ENCODE results near the gene KASH5.

KASH5 gene, protein sequence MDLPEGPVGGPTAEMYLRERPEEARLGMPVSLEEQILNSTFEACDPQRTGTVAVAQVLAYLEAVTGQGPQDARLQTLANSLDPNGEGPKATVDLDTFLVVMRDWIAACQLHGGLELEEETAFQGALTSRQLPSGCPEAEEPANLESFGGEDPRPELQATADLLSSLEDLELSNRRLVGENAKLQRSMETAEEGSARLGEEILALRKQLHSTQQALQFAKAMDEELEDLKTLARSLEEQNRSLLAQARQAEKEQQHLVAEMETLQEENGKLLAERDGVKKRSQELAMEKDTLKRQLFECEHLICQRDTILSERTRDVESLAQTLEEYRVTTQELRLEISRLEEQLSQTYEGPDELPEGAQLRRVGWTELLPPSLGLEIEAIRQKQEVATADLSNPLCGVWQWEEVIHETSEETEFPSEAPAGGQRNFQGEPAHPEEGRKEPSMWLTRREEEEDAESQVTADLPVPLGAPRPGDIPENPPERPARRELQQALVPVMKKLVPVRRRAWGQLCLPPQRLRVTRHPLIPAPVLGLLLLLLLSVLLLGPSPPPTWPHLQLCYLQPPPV

GRCh38 chr19:49387936-49388372 is at the start of gene KASH5:
Gene KASH5, plus strand, starts transcription at chr19:49388249. Its CDS starts 2,635 bp downstream, at chr19:49390884.
- H3K4me1 ChIP-seq (ENCODE audit: control insufficient read depth, low read depth, low read length) = no peaks in the 10 kb centered on the region
- H3K4me3 ChIP-seq (ENCODE audit: low read length) = no peak within 1 kb of the TSS
- no peak within 1 kb of the TSS for H3K27ac ChIP-seq (ENCODE audit: low read length)
- H3K27me3 ChIP-seq (ENCODE audit: control insufficient read depth, insufficient read depth, low read length) = no peaks in the 10 kb centered on the region
- H3K9ac ChIP-seq (ENCODE audit: low read length) = no peak within 1 kb of the TSS
- H3K9me3 ChIP-seq (ENCODE audit: control insufficient read depth, low read depth, low read length) = no peaks in the 10 kb centered on the region
- no peaks in the 10 kb centered on the region for H3K36me3 ChIP-seq (ENCODE audit: control insufficient read depth, low read depth, low read length)

- H3K4me3 ChIP-seq (ENCODE audit: low read length) = peak overlapping the region; percentile 54
- no peaks in the 10 kb centered on the region for H3K9me3 ChIP-seq (ENCODE audit: control insufficient read depth, low read depth, low read length)
- H3K9ac ChIP-seq (ENCODE audit: low read length) = peak overlapping the region; percentile 35
- peaks cover 20% of the 10 kb centered on the region for H3K27me3 ChIP-seq (ENCODE audit: control insufficient read depth, insufficient read depth, low read length)
- peaks cover 7% of the 10 kb centered on the region for H3K4me1 ChIP-seq (ENCODE audit: control insufficient read depth, low read depth, low read length)
- H3K36me3 ChIP-seq (ENCODE audit: control insufficient read depth, low read depth, low read length) = peaks cover 28% of the 10 kb centered on the region
- peak overlapping the region; percentile 44 for H3K27ac ChIP-seq (ENCODE audit: low read length)
Observed at GRCh38 chr19:49338691-49339300, 49.3 kb upstream of the KASH5 start.

DNA sequence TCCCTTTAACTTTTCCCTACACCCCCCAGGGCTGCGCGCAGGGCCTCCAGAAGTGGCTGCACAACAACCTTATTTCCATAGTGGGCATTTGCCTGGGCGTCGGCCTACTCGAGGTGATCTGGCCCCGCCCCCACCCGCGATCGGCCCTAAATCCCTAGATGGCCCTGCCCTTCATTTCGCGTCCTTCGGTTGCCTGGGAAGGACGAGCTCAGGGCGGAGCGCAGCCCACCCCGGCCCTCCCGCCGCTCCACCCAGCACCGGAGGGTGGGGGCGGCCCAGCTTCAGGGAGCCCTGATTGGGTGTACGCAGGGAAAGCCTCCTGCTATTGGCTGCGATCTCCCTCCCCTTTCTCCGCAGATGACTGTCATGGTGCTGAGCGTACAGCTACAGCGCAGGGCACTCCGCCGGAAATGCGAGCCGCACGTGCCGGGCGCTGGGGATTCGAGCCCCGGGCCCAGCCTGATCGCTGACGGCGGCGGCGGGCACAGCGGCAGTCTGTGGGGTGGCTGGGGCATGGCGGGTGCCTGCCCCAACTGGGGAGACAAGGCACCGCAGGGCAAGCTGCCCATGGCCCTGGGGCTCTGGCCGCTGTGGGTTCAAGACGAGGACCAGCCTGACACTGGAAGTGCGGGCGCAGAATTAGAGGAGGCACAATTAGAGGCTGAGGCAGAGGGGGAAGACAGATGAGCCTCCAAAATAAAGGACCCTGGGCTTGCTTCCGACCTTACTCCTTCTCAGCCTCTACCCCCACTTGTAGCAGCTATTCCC is 48.6 kb upstream of the KASH5 start:
- peak overlapping the region; percentile 35 for H3K9ac ChIP-seq (ENCODE audit: low read length)
- peak overlapping the region; percentile 44 for H3K27ac ChIP-seq (ENCODE audit: low read length)
- peak overlapping the region; percentile 41 for H3K4me3 ChIP-seq (ENCODE audit: low read length)

GRCh38 chr19:49340069-49340864 is 47.8 kb upstream of the KASH5 start:
- Histone ChIP-seq H3K27me3 (ENCODE audit: control insufficient read depth, insufficient read depth, low read length) (peaks cover 20% of the 10 kb centered on the region), H3K4me1 (ENCODE audit: control insufficient read depth, low read depth, low read length) (peaks cover 7% of the 10 kb centered on the region), H3K27ac (ENCODE audit: low read length) (no peak overlapping the region), H3K4me3 (ENCODE audit: low read length) (peak overlapping the region; percentile 3), H3K9ac (ENCODE audit: low read length) (no peak overlapping the region), H3K9me3 (ENCODE audit: control insufficient read depth, low read depth, low read length) (no peaks in the 10 kb centered on the region), H3K36me3 (ENCODE audit: control insufficient read depth, low read depth, low read length) (peaks cover 43% of the 10 kb centered on the region)

More for the DNA sequence above, 48.6 kb upstream of the KASH5 start:
- Histone ChIP-seq H3K9me3 (ENCODE audit: control insufficient read depth, low read depth, low read length) (no peaks in the 10 kb centered on the region), H3K27me3 (ENCODE audit: control insufficient read depth, insufficient read depth, low read length) (peaks cover 20% of the 10 kb centered on the region), H3K4me1 (ENCODE audit: control insufficient read depth, low read depth, low read length) (peaks cover 7% of the 10 kb centered on the region), H3K36me3 (ENCODE audit: control insufficient read depth, low read depth, low read length) (peaks cover 35% of the 10 kb centered on the region)

- Histone ChIP-seq H3K9me3 (ENCODE audit: control insufficient read depth, low read depth, low read length) (no peaks in the 10 kb centered on the region), H3K36me3 (ENCODE audit: control insufficient read depth, low read depth, low read length) (peaks cover 49% of the 10 kb centered on the region), H3K27me3 (ENCODE audit: control insufficient read depth, insufficient read depth, low read length) (peaks cover 20% of the 10 kb centered on the region), H3K4me3 (ENCODE audit: low read length) (no peak overlapping the region), H3K27ac (ENCODE audit: low read length) (no peak overlapping the region), H3K4me1 (ENCODE audit: control insufficient read depth, low read depth, low read length) (peaks cover 7% of the 10 kb centered on the region), H3K9ac (ENCODE audit: low read length) (no peak overlapping the region)
Observed at GRCh38 chr19:49340865-49341718, 47.0 kb upstream of the KASH5 start.

GRCh38 chr19:49342291-49342721 is 45.7 kb upstream of the KASH5 start:
- H3K27ac ChIP-seq (ENCODE audit: low read length) = no peak overlapping the region
- no peaks in the 10 kb centered on the region for H3K9me3 ChIP-seq (ENCODE audit: control insufficient read depth, low read depth, low read length)
- peaks cover 61% of the 10 kb centered on the region for H3K36me3 ChIP-seq (ENCODE audit: control insufficient read depth, low read depth, low read length)
- peaks cover 11% of the 10 kb centered on the region for H3K27me3 ChIP-seq (ENCODE audit: control insufficient read depth, insufficient read depth, low read length)
- H3K4me1 ChIP-seq (ENCODE audit: control insufficient read depth, low read depth, low read length) = peaks cover 7% of the 10 kb centered on the region
- H3K4me3 ChIP-seq (ENCODE audit: low read length) = no peak overlapping the region
- no peak overlapping the region for H3K9ac ChIP-seq (ENCODE audit: low read length)

- Histone ChIP-seq H3K9ac (ENCODE audit: low read length) (no peak overlapping the region), H3K4me3 (ENCODE audit: low read length) (no peak overlapping the region), H3K36me3 (ENCODE audit: control insufficient read depth, low read depth, low read length) (peaks cover 69% of the 10 kb centered on the region), H3K9me3 (ENCODE audit: control insufficient read depth, low read depth, low read length) (no peaks in the 10 kb centered on the region), H3K27ac (ENCODE audit: low read length) (no peak overlapping the region), H3K27me3 (ENCODE audit: control insufficient read depth, insufficient read depth, low read length) (peaks cover 3% of the 10 kb centered on the region), H3K4me1 (ENCODE audit: control insufficient read depth, low read depth, low read length) (no peaks in the 10 kb centered on the region)
Observed at GRCh38 chr19:49343123-49343522, 44.9 kb upstream of the KASH5 start.

- Histone ChIP-seq H3K4me3 (ENCODE audit: low read length) (no peak overlapping the region), H3K27ac (ENCODE audit: low read length) (no peak overlapping the region), H3K9ac (ENCODE audit: low read length) (no peak overlapping the region), H3K36me3 (ENCODE audit: control insufficient read depth, low read depth, low read length) (peaks cover 82% of the 10 kb centered on the region), H3K4me1 (ENCODE audit: control insufficient read depth, low read depth, low read length) (no peaks in the 10 kb centered on the region), H3K27me3 (ENCODE audit: control insufficient read depth, insufficient read depth, low read length) (no peaks in the 10 kb centered on the region), H3K9me3 (ENCODE audit: control insufficient read depth, low read depth, low read length) (no peaks in the 10 kb centered on the region)
Observed at GRCh38 chr19:49344505-49345423, 43.3 kb upstream of the KASH5 start.

DNA sequence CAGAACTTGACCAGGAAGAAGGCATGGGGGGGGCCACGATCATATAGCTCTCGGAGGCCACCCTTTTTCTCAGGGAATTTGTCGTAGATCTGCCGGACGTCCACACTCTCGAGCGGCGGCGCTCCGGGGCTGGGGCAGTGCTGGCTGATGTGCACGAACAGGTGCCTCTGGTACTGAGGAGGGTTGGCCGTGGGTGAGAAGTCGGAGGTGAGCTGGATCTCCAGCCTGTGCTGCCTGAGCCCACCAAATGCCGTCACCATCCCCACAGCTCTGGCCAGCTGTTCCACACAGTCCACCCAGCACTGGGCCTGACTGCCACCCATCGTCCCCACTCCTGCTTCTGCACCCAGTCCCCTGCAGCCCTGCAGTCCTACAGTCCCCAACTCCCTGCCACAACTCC is 40.9 kb upstream of the KASH5 start:
- Histone ChIP-seq H3K4me1 (ENCODE audit: control insufficient read depth, low read depth, low read length) (no peaks in the 10 kb centered on the region), H3K9ac (ENCODE audit: low read length) (no peak overlapping the region), H3K27me3 (ENCODE audit: control insufficient read depth, insufficient read depth, low read length) (no peaks in the 10 kb centered on the region), H3K36me3 (ENCODE audit: control insufficient read depth, low read depth, low read length) (peaks cover 84% of the 10 kb centered on the region), H3K9me3 (ENCODE audit: control insufficient read depth, low read depth, low read length) (no peaks in the 10 kb centered on the region), H3K27ac (ENCODE audit: low read length) (no peak overlapping the region), H3K4me3 (ENCODE audit: low read length) (no peak overlapping the region)

Measured in iPS-18a (cell line).